Measurements from ENCODE around the gene TBL3.

- TF ChIP-seq TAF1 (IDR thresholded peaks at IDR 0.05; ENCODE audit: borderline replicate concordance, insufficient read depth, low read length) = no peak
- no peak for TF ChIP-seq SIN3A (IDR thresholded peaks at IDR 0.05; ENCODE audit: borderline replicate concordance, insufficient read depth, low read length)
- no peak for TF ChIP-seq REST (IDR thresholded peaks at IDR 0.05; ENCODE audit: insufficient read depth in 1 of 2, low read depth in 2 of 2, low read length in 2 of 2)
These were observed 32.2 kb downstream of the TBL3 start for GRCh38 chr16:2003827-2004641.
